GM12878 (cell line): ENCODE measurements around the gene UMOD. TPM values are rescaled to one million over a fixed set of nuclear protein-coding genes. Genes with fewer than 3 reads are reported as not detected.

Experiments used
- ATAC-seq: fragments of 200-7000 bp; cut with Tn5 transposase; 3 replicates; pipeline ENCODE4 v1.9.1; 2020; ENCODE audit warnings: mild to moderate bottlenecking, moderate library complexity
- BruUV-seq: library from RNA; stranded (reverse); fragments of 400-500 nt; replicated peaks from 2 replicates; lab custom pipeline; 2021; lab: Mats Ljungman, UMichigan
- CTCF ChIA-PET: fragments of 300-600 bp; sonication (Branson Sonifier 250); formaldehyde crosslinking; extraction: SDS; loops from one replicate; lab custom pipeline; 2021; ENCODE audit warnings: inconsistent platforms; lab: Yijun Ruan, JAX
- POLR2A ChIA-PET: fragments of 350-600 bp; formaldehyde crosslinking; extraction: SDS; loops from one replicate; lab custom pipeline; 2021; ENCODE audit warnings: inconsistent platforms; lab: Charles Lee
- RAD21 ChIA-PET: fragments of 300-600 bp; sonication (Branson Sonifier 250); formaldehyde crosslinking; loops from one replicate; lab custom pipeline; 2023; ENCODE audit warnings: antibody characterized with exemption; ENCODE audit not compliant: unreplicated experiment; lab: Charles Lee
- SMC1A ChIA-PET: fragments of 300-600 bp; sonication (Branson Sonifier 250); formaldehyde crosslinking; loops from one replicate; lab custom pipeline; 2023; ENCODE audit not compliant: unreplicated experiment, uncharacterized antibody; lab: Charles Lee
- DNase-seq: peaks from one replicate; pipeline ENCODE4 v3.0.0-alpha.2; 2011; ENCODE audit warnings: low read depth, low spot score
- FAIRE-seq: peaks from 3 replicates; lab custom pipeline; 2011; peaks lifted over from hg19 to GRCh38; lab: Jason Lieb, UNC
- H2AFZ ChIP-seq: 2 replicates; pipeline ENCODE4 v1.6.0; 2011; ENCODE audit warnings: low read depth, low read length, control low read depth; ENCODE audit not compliant: control insufficient read depth
- H3K27ac ChIP-seq: 2 replicates; pipeline ENCODE4 v1.5.1; 2011; ENCODE audit warnings: control low read depth; ENCODE audit not compliant: control insufficient read depth, insufficient read depth
- H3K27me3 ChIP-seq, 2 experiments: replicated peaks in 1 of 2; 2 replicates each; pipeline versions ENCODE4 v1.6.0 to v1.6.1; 2011; ENCODE audit warnings: low read length in 1 of 2; ENCODE audit not compliant: control insufficient read depth in 2 of 2, insufficient read depth in 2 of 2
- H3K36me3 ChIP-seq, 2 experiments: 2 replicates each; pipeline ENCODE4 v1.5.1; 2011; ENCODE audit warnings: low read length in 1 of 2; ENCODE audit not compliant: control insufficient read depth in 2 of 2, insufficient read depth in 2 of 2
- H3K4me1 ChIP-seq: 2 replicates; pipeline ENCODE4 v1.6.1; 2011; ENCODE audit warnings: mild to moderate bottlenecking, low read length, moderate library complexity, mixed read lengths; ENCODE audit not compliant: control insufficient read depth, insufficient read depth
- H3K4me2 ChIP-seq: 2 replicates; pipeline ENCODE4 v1.6.0; 2011; ENCODE audit warnings: control low read depth; ENCODE audit not compliant: control insufficient read depth, insufficient read depth
- H3K4me3 ChIP-seq: fragments of 200-600 bp; sonication (generic); 2 replicates; pipeline ENCODE4 v1.5.1; 2016
- H3K79me2 ChIP-seq: 2 replicates; pipeline ENCODE4 v1.6.0; 2011; ENCODE audit warnings: low read length; ENCODE audit not compliant: control insufficient read depth, insufficient read depth
- H3K9ac ChIP-seq: 2 replicates; pipeline ENCODE4 v1.8.0; 2011; ENCODE audit warnings: low read length, control low read depth, mixed read lengths; ENCODE audit not compliant: control insufficient read depth, insufficient read depth
- H3K9me3 ChIP-seq: replicated peaks from 3 replicates; pipeline ENCODE4 v1.5.1; 2011; ENCODE audit warnings: mild to moderate bottlenecking, low read length; ENCODE audit not compliant: control insufficient read depth, insufficient read depth
- H4K20me1 ChIP-seq: 2 replicates; pipeline ENCODE4 v1.6.0; 2011; ENCODE audit not compliant: control insufficient read depth, insufficient read depth
- EP300 ChIP-seq, 2 experiments: fragments of 150-350 bp in 1 of 2; IDR thresholded peaks; 2 replicates each; pipeline ENCODE4 v1.6.1; 2011 to 2012; ENCODE audit warnings: low read depth in 2 of 2, low read length in 2 of 2, borderline replicate concordance in 1 of 2, improper control_type of control experiment in 1 of 2, inconsistent platforms in 1 of 2; ENCODE audit not compliant: control insufficient read depth in 1 of 2
- HDGF ChIP-seq: fragments of 450-650 bp; IDR thresholded peaks from 2 replicates; pipeline ENCODE4 v1.6.1; 2016; ENCODE audit warnings: antibody characterized with exemption
- MTA2 ChIP-seq: fragments of 450-650 bp; IDR thresholded peaks from 2 replicates; pipeline ENCODE4 v1.6.1; 2016; ENCODE audit warnings: low read depth, mild to moderate bottlenecking, moderate library complexity
- NR2C1 ChIP-seq: fragments of 450-650 bp; IDR thresholded peaks from 2 replicates; pipeline ENCODE4 v1.6.1; 2017; ENCODE audit warnings: antibody characterized with exemption, mild to moderate bottlenecking, moderate library complexity
- SREBF1 ChIP-seq: IDR thresholded peaks from 2 replicates; pipeline ENCODE4 v1.6.1; 2012; ENCODE audit warnings: mild to moderate bottlenecking, low read length
- USF2 ChIP-seq: IDR thresholded peaks from 2 replicates; pipeline ENCODE4 v1.6.1; 2011; ENCODE audit warnings: low read depth, low read length, improper control_type of control experiment, borderline replicate concordance
- WGBS: methylation state at CpG from one replicate; pipeline ENCODE4 v1.1.6; 2016; ENCODE audit warnings: low lambda C conversion rate; ENCODE audit not compliant: insufficient replicate concordance, insufficient coverage; ENCODE audit errors: missing lambda C conversion rate; 5-methylcytosine and 5-hydroxymethylcytosine counted together
- in situ Hi-C: fragments of 300-500 bp; cut with MboI; formaldehyde crosslinking; loops from 9 replicates; pipeline ENCODE4 v1.14.3; 2018; ENCODE audit warnings: mixed read lengths
- intact Hi-C: fragments of 100-400 bp; cut with micrococcal nuclease; formaldehyde crosslinking; loops from one replicate; pipeline ENCODE4 v1.14.2; 2022; ENCODE audit not compliant: unreplicated experiment
- polyA plus RNA-seq, 11 experiments: library from polyadenylated mRNA; depleted of rRNA in 4 of 11; unstranded in 6 of 11; stranded (reverse) in 5 of 11; fragments of >200 nt; fragmentation: Nextera tagmentation in 4 of 11; fragmentation: Illumina TruSeq in 1 of 11; extraction: Ambion mirVana in 4 of 11; extraction: Trizol in 1 of 11; gene quantifications; 1 replicate in 1 of 11; 2 replicates in 10 of 11; pipeline versions ENCODE4 v1.2.1 to v1.2.3, GENCODE V29; 2011 to 2016; ENCODE audit warnings: inconsistent platforms in 2 of 11, missing spikeins in 2 of 11, low read depth in 1 of 11
- total RNA-seq, 4 experiments: library from RNA; depleted of rRNA in 3 of 4; stranded (reverse); fragments of >200 nt in 3 of 4; fragmentation: Illumina TruSeq in 1 of 4; extraction: Trizol in 1 of 4; gene quantifications; 2 replicates each; pipeline versions ENCODE4 v1.2.1 to v1.2.3, GENCODE V29; 2013 to 2021

The UMOD gene
- total and polyA plus RNA-seq, 10 of the 15 experiments (the other 5 are each of a cell fraction or from before 2014, with no cell fraction given): not detected

GRCh38 chr16:20289571-20289970 lies 62.9 kb downstream of the UMOD start:
- H3K79me2 ChIP-seq: no peaks in the 10 kb centered on the region
- H3K4me3 ChIP-seq: no peak overlapping the region
- no peak overlapping the region for H3K9ac ChIP-seq
- ChIA-PET SMC1A (interaction anchor here (1.1 kb wide), 1 partner anchor 9 kb away, joined by 3 read pairs; no protein-coding TSS in a partner anchor), POLR2A (no interaction called here), CTCF (interaction anchor here (0.5 to 1.1 kb wide), 2 partner anchors 95 to 587 kb away, joined by 3 read pairs; no protein-coding TSS in a partner anchor), RAD21 (no interaction called here)
- H3K27me3 ChIP-seq: no peaks in the 10 kb centered on the region
- H3K9me3 ChIP-seq: no peaks in the 10 kb centered on the region
- H2AFZ ChIP-seq: no peak overlapping the region
- H3K4me2 ChIP-seq: no peak overlapping the region
- 17% methylated on average over 3 of the region's 3 CpGs for WGBS
- DNase-seq: no peak
- no peaks in the 10 kb centered on the region for H4K20me1 ChIP-seq
- BruUV-seq: no TSS peak
- intact Hi-C loops: no loop called here
- H3K27ac ChIP-seq: no peak overlapping the region
- no peak for ATAC-seq
- in situ Hi-C loops: no loop called here
- no peaks in the 10 kb centered on the region for H3K4me1 ChIP-seq
- FAIRE-seq: no peak
- no peak for TF ChIP-seq EP300 (IDR thresholded peaks at IDR 0.05; ENCODE audit: borderline replicate concordance in 1 of 2, control insufficient read depth in 1 of 2, low read depth in 2 of 2, low read length in 2 of 2)
- TF ChIP-seq USF2: no peak
- no peaks in the 10 kb centered on the region for H3K36me3 ChIP-seq

GRCh38 chr16:20285993-20286499 lies 66.5 kb downstream of the UMOD start:
- RAD21 ChIA-PET: no interaction called here

More at GRCh38 chr16:20285993-20286499, 66.5 kb downstream of the UMOD start:
- Histone ChIP-seq H4K20me1 (no peaks in the 10 kb centered on the region), H3K9me3 (no peaks in the 10 kb centered on the region), H3K79me2 (no peaks in the 10 kb centered on the region), H3K9ac (no peak overlapping the region), H3K4me3 (no peak overlapping the region), H3K4me1 (no peaks in the 10 kb centered on the region), H2AFZ (no peak overlapping the region), H3K27ac (no peak overlapping the region), H3K27me3 (no peaks in the 10 kb centered on the region), H3K36me3 (no peaks in the 10 kb centered on the region), H3K4me2 (no peak overlapping the region)
- ChIA-PET CTCF (no interaction called here), SMC1A (interaction anchor here (0.6 kb wide), 1 partner anchor 551 kb away, joined by 4 read pairs; no protein-coding TSS in a partner anchor), POLR2A (no interaction called here)
- FAIRE-seq: no peak
- no peak for ATAC-seq
- no peak for DNase-seq
- in situ Hi-C loops: no loop called here
- WGBS: 61% methylated on average over 6 of the region's 6 CpGs
- TF ChIP-seq HDGF: no peak
- no peak for TF ChIP-seq MTA2
- no peak for TF ChIP-seq SREBF1
- TF ChIP-seq NR2C1: 0 out of 2 replicates have a peak, but pooled peaks have one; percentile 34
- BruUV-seq: no TSS peak
- intact Hi-C loops: no loop called here

Other genes starting within 250 kb of the UMOD start
- gene GP2, start 25.2 kb downstream of the UMOD start, total RNA-seq (2014; rRNA removed): not detected in 2 replicates
- not detected in 2 replicates for gene GP2, start 25.2 kb downstream of the UMOD start, total RNA-seq (2014; rRNA removed; fragmentation: Illumina TruSeq; extraction: Trizol)
- gene GP2, start 25.2 kb downstream of the UMOD start, total RNA-seq (2021): 6.9 and 8.7 TPM in 2 replicates
- not detected in 2 replicates for gene GP2, start 25.2 kb downstream of the UMOD start, polyA plus RNA-seq (2011; rRNA removed)
- gene GP2, start 25.2 kb downstream of the UMOD start, polyA plus RNA-seq (2014; fragmentation: Illumina TruSeq; extraction: Trizol): not detected in 2 replicates
- gene GP2, start 25.2 kb downstream of the UMOD start, polyA plus RNA-seq (2014; fragmentation: Nextera tagmentation; extraction: Ambion mirVana): not detected
- not detected in 2 replicates for gene GP2, start 25.2 kb downstream of the UMOD start, polyA plus RNA-seq (2014; rRNA removed)
- not detected for gene GP2, start 25.2 kb downstream of the UMOD start, polyA plus RNA-seq (2016; fragmentation: Nextera tagmentation; extraction: Ambion mirVana)
- not detected in 2 replicates for gene PDILT, start 52.0 kb upstream of the UMOD start, total RNA-seq (2014; rRNA removed)
- gene PDILT, start 52.0 kb upstream of the UMOD start, total RNA-seq (2014; rRNA removed; fragmentation: Illumina TruSeq; extraction: Trizol): not detected in 2 replicates
- gene PDILT, start 52.0 kb upstream of the UMOD start, total RNA-seq (2021): not detected in 2 replicates
- not detected in 2 replicates for gene PDILT, start 52.0 kb upstream of the UMOD start, polyA plus RNA-seq (2011; rRNA removed)
- gene PDILT, start 52.0 kb upstream of the UMOD start, polyA plus RNA-seq (2014; fragmentation: Illumina TruSeq; extraction: Trizol): not detected in 2 replicates
- gene PDILT, start 52.0 kb upstream of the UMOD start, polyA plus RNA-seq (2014; fragmentation: Nextera tagmentation; extraction: Ambion mirVana): not detected
- gene PDILT, start 52.0 kb upstream of the UMOD start, polyA plus RNA-seq (2014; rRNA removed): not detected in 2 replicates
- not detected for gene PDILT, start 52.0 kb upstream of the UMOD start, polyA plus RNA-seq (2016; fragmentation: Nextera tagmentation; extraction: Ambion mirVana)
- 0.28 and 0.38 TPM in 2 replicates for gene ACSM5, start 56.8 kb upstream of the UMOD start, total RNA-seq (2014; rRNA removed)
- 0.31 TPM in 1 of 2 replicates, not detected in the other for gene ACSM5, start 56.8 kb upstream of the UMOD start, total RNA-seq (2014; rRNA removed; fragmentation: Illumina TruSeq; extraction: Trizol)
- gene ACSM5, start 56.8 kb upstream of the UMOD start, total RNA-seq (2021): 0.26 and 0.45 TPM in 2 replicates
- not detected in 2 replicates for gene ACSM5, start 56.8 kb upstream of the UMOD start, polyA plus RNA-seq (2011; rRNA removed)
- gene ACSM5, start 56.8 kb upstream of the UMOD start, polyA plus RNA-seq (2014; fragmentation: Illumina TruSeq; extraction: Trizol): 0.07 TPM in 1 of 2 replicates, not detected in the other
- under 1 TPM in 1 of 2 experiments, not detected in 1; 0.20 TPM for gene ACSM5, start 56.8 kb upstream of the UMOD start, polyA plus RNA-seq (2014; fragmentation: Nextera tagmentation; extraction: Ambion mirVana)
- gene ACSM5, start 56.8 kb upstream of the UMOD start, polyA plus RNA-seq (2014; rRNA removed): 0.11 and 0.14 TPM in 2 replicates
- under 1 TPM in 1 of 2 experiments, not detected in 1; 0.54 TPM for gene ACSM5, start 56.8 kb upstream of the UMOD start, polyA plus RNA-seq (2016; fragmentation: Nextera tagmentation; extraction: Ambion mirVana)
- gene ACSM2A, start 98.8 kb upstream of the UMOD start, total RNA-seq (2014; rRNA removed): not detected in 2 replicates
- not detected in 2 replicates for gene ACSM2A, start 98.8 kb upstream of the UMOD start, total RNA-seq (2014; rRNA removed; fragmentation: Illumina TruSeq; extraction: Trizol)
- 0.21 TPM in 1 of 2 replicates, not detected in the other for gene ACSM2A, start 98.8 kb upstream of the UMOD start, total RNA-seq (2021)
- not detected in 2 replicates for gene ACSM2A, start 98.8 kb upstream of the UMOD start, polyA plus RNA-seq (2011; rRNA removed)
- gene ACSM2A, start 98.8 kb upstream of the UMOD start, polyA plus RNA-seq (2014; fragmentation: Illumina TruSeq; extraction: Trizol): not detected in 2 replicates
- not detected for gene ACSM2A, start 98.8 kb upstream of the UMOD start, polyA plus RNA-seq (2014; fragmentation: Nextera tagmentation; extraction: Ambion mirVana)
- gene ACSM2A, start 98.8 kb upstream of the UMOD start, polyA plus RNA-seq (2014; rRNA removed): not detected in 2 replicates
- gene ACSM2A, start 98.8 kb upstream of the UMOD start, polyA plus RNA-seq (2016; fragmentation: Nextera tagmentation; extraction: Ambion mirVana): not detected
- not detected in 2 replicates for gene ACSM2B, start 223.7 kb upstream of the UMOD start, total RNA-seq (2014; rRNA removed)
- gene ACSM2B, start 223.7 kb upstream of the UMOD start, total RNA-seq (2014; rRNA removed; fragmentation: Illumina TruSeq; extraction: Trizol): not detected in 2 replicates
- 0.13 TPM in 1 of 2 replicates, not detected in the other for gene ACSM2B, start 223.7 kb upstream of the UMOD start, total RNA-seq (2021)
- not detected in 2 replicates for gene ACSM2B, start 223.7 kb upstream of the UMOD start, polyA plus RNA-seq (2011; rRNA removed)
- gene ACSM2B, start 223.7 kb upstream of the UMOD start, polyA plus RNA-seq (2014; fragmentation: Illumina TruSeq; extraction: Trizol): not detected in 2 replicates
- gene ACSM2B, start 223.7 kb upstream of the UMOD start, polyA plus RNA-seq (2014; fragmentation: Nextera tagmentation; extraction: Ambion mirVana): not detected
- not detected in 2 replicates for gene ACSM2B, start 223.7 kb upstream of the UMOD start, polyA plus RNA-seq (2014; rRNA removed)
- gene ACSM2B, start 223.7 kb upstream of the UMOD start, polyA plus RNA-seq (2016; fragmentation: Nextera tagmentation; extraction: Ambion mirVana): not detected